ENCODE data around the gene C10orf71.

The C10orf71 gene, protein sequence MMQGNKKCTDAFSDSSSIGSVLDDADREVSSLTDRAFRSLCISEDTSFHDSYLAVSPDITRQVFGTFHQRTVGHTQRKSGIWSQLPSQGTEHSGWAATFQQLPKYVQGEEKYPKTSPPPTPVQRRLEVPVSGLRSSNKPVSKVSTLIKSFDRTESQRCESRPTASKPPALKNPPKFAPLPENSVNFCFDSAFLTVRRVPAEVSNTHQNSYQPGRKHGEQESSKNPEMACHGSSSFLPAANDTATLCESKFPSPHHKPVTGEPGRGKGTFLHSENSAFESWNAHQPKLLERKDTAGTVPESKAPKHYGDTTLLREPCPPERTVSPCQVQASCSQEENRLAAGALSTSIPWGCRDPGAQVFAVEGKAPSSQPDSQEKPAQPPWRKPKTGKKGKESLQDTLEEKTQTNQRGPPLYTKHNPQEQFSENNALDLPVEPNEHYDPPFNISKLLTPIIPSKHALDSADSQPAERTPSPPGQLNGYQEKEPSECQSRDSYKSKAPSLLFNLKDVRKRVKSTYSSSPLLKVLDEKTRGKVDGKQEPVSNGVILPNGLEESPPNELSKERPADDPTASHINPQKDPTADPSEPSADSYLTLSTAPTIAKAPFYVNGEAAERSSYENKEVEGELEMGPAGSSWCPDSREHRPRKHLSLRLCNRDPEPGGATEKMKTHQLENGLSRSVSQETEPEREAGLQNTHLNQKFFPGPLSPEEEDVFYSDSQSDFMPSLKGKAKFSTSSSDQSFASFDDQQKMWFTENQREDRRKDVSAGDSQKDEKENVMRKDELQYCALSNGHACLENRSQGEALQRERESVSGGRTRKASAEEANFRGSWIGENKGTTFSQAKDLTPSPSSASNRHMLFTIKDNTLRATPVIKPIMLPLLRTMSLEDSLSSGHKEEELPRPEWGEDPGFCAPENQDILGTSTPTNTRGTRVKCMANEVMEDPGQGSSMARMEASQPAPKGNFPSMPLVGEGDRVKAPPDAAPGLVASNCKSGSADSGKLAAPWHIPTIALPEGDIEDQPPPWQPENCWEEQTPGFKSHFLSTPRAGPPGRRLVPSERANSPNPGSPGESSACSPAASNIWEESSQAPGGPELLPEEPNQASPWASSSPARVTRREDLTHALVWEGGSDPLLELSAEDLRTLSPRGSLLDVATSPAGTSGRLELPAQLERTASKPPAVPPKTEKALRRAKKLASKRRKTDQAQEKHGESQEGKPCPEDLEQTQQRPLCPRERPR (N-terminal part only)

DNA sequence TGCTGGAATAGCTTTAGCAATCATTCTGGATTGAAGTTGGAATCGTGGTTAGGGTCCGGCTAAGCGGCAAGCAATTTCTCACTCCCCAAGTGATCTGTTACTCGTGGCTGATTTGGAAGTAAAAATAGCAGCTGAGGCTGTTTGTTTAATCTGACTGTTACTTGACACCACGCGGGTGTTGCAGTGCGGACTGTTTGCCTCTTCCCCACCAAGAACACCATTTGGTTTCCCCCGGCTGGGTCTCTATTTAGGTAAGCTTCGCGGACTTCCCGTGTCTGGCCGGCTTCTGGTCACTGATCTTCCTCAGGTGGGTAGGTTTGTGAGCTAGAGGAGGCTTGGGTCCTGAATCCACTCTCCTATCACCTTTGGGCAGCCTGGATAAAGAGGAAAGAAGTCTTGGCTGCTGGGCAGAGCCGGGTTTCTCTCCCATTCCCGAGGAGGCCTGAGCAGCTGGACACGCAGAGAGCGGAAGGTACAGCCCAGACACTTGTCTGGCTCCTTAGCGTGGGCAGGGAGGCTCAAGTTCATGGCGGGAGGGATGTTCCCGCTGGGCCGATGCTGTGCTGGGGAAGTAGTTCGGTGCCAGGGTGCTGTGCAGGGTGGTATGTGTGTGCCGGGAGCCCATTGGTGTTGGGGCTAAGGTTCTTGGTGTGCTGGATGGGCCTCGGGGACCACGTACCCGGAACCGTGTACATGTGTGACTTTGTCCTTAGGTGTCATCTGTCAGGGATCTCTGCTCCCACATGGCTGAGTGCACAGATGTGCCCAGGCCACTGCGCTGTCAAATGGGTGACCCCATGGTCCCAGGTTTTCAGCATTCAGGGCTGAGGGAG, at the start of gene C10orf71:
Gene C10orf71 (plus strand): TSS at position 188 of the 833 bp plus-strand sequence. CDS start 23,376 bp downstream, outside the sequence.
- Mint-ChIP-seq H3K27me3 (no peaks in the 10 kb centered on the region), H3K27ac (no peak within 1 kb of the TSS), H3K4me3 (no peak within 1 kb of the TSS), H3K9me3 (no peaks in the 10 kb centered on the region), H3K36me3 (ENCODE audit: low read depth) (no peaks in the 10 kb centered on the region), H3K4me1 (ENCODE audit: low read depth) (no peaks in the 10 kb centered on the region)
- DNase-seq, result no peak

DNA sequence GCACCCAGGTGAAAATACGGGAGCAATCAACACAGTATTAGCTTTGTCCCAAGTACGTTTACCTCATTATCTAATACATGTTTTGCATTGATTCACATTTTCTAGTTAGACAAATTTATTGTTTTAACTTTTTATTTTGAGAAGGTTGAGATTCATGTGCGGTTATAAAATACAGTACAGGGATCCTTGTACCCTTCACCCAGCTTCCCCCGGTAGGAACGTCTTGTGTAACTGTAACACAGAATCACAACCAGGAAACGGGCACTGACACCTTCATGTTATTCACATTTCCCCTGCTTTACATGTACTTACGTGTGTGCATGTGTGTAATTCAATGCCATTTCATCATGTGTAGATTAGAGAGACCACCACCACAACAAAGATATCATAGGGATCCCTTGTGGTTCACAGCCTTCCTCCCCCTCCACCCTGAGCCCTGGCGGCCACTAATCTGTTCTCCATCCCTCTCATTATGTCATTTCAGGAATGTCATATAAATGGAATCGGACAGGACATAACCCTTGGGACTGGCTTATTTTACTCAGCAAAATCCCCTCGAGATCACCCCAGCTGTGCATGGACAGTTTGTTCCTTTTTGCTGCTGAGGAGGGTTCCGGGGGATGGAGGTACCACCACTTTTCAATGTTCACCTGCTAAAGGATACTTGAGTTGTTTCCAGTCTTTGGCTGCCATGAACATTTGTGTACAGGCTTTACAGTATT, 46.5 kb upstream of the C10orf71 start:
- H3K27ac Mint-ChIP-seq, result no peak overlapping the region
- H3K27me3 Mint-ChIP-seq, result peaks cover 4% of the 10 kb centered on the region
- H3K4me3 Mint-ChIP-seq, result no peak overlapping the region
- DNase-seq, result no peak
- H3K4me1 Mint-ChIP-seq (ENCODE audit: low read depth), result peaks cover 10% of the 10 kb centered on the region
- no peaks in the 10 kb centered on the region for H3K36me3 Mint-ChIP-seq (ENCODE audit: low read depth)
- H3K9me3 Mint-ChIP-seq, result peaks cover 4% of the 10 kb centered on the region

DNA sequence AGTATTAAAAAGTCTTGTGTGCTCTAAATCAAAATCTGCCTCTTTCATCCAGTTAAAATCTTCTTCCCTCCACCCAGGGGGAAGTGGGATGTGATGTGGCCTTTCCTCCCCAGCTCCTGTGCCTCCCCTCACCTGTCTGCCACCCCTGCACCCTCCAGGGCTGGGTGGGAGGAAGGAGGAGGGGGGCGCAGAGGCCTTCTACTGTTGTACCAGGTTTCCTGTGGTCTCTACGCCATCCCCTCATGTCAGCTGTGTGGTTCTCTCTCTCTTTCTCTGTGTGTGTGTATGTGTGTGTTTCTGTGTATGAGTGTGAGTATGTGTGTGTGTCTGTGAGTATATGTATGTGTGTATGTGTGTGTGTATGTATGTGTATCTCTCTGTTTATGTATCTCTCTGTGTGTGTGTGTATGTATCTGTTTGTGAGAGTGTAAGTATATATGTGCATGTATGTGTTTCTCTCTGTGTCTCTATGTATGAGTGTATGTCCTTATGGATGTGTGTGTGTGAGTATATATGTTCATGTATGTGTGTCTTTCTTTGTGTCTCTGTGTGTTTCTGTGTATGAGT, 45.5 kb upstream of the C10orf71 start:
- Mint-ChIP-seq H3K4me1 (ENCODE audit: low read depth) (peaks cover 10% of the 10 kb centered on the region), H3K27me3 (peaks cover 4% of the 10 kb centered on the region), H3K36me3 (ENCODE audit: low read depth) (no peaks in the 10 kb centered on the region), H3K9me3 (no peaks in the 10 kb centered on the region), H3K4me3 (no peak overlapping the region), H3K27ac (no peak overlapping the region)
- no peak for DNase-seq

DNA sequence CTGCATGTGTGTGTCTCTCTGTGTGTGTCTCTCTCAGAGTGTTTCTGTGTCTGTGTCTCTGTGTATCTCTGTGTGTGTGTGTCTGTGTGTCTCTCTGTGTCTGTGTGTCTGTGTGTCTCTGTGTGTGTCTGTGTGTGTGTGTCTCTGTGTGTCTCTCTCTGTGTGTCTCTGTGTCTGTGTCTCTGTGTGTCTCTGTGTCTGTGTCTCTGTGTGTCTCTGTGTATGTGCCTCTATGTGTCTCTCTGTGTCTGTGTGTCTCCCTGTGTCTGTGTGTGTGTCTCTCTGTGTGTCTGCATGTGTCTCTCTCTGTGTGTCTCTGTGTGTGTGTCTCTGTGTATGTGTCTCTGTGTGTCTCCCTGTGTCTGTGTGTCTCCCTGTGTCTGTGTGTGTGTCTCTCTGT, 44.8 kb upstream of the C10orf71 start:
- no peaks in the 10 kb centered on the region for H3K9me3 Mint-ChIP-seq
- no peak overlapping the region for H3K27ac Mint-ChIP-seq
- no peak for DNase-seq
- no peak overlapping the region for H3K4me3 Mint-ChIP-seq
- H3K36me3 Mint-ChIP-seq (ENCODE audit: low read depth), result no peaks in the 10 kb centered on the region
- H3K4me1 Mint-ChIP-seq (ENCODE audit: low read depth), result peaks cover 10% of the 10 kb centered on the region
- peaks cover 4% of the 10 kb centered on the region for H3K27me3 Mint-ChIP-seq

DNA sequence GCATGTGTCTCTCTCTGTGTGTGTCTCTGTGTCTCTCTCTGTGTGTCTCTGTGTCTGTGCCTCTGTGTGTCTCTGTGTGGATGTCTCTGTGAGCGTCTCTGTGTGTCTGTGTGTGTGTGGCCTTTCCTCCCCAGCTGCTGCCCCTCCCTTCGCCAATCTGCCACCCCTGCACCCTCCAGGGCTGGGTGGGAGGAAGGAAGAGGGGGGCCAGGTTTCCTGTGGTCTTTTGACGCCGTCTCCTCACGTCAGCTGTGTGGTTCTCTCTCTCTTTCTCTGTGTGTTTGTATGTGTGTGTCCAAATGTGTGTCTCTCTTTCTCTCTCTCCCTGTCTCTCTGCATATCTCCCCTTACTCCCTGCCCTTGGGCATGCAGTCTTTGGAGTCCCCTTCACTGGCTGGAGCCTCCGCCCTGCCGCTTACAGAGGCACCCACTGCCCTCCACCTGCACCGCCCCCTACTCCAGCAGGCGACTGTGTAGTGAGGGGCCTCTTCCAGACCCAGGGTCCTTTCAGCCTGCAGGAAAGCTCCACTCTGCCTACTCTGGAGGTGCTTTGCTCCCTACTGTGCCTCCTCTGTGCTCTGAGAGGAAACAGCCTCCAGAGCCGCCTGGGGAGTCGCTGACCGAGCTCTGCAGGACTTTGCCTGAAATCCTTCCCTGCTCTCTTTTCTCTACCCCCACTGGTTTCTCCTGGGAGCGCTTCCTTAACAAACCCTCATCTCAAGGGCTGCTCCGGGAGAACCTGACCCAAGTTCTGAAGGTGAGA, 44.2 kb upstream of the C10orf71 start:
- no peaks in the 10 kb centered on the region for H3K36me3 Mint-ChIP-seq (ENCODE audit: low read depth)
- H3K27me3 Mint-ChIP-seq, result peaks cover 4% of the 10 kb centered on the region
- H3K4me1 Mint-ChIP-seq (ENCODE audit: low read depth), result peaks cover 10% of the 10 kb centered on the region
- no peaks in the 10 kb centered on the region for H3K9me3 Mint-ChIP-seq
- peak; percentile 49 for DNase-seq
- H3K4me3 Mint-ChIP-seq, result no peak overlapping the region
- no peak overlapping the region for H3K27ac Mint-ChIP-seq

DNA sequence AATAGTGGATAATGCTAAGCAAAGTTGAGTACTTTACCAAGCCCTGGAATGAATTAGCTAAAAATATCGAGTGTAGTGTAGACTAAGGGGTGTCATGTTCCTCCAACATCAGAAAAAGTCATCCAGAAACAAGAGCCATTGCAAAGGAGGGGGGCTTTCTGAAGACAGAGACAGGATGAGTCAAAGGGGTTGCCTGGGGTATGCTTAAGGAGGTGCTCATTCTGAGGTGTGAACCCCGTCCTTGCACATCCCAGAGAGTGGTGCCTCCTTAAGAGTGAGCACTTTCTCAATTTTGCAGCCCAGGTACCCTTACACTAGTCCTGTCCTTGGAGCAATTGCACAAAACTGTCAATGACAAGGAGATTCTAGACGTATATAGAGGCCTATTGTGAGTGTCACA, 43.1 kb upstream of the C10orf71 start:
- Mint-ChIP-seq H3K36me3 (ENCODE audit: low read depth) (no peaks in the 10 kb centered on the region), H3K4me1 (ENCODE audit: low read depth) (peaks cover 10% of the 10 kb centered on the region), H3K4me3 (no peak overlapping the region), H3K27me3 (peaks cover 8% of the 10 kb centered on the region), H3K9me3 (no peaks in the 10 kb centered on the region), H3K27ac (no peak overlapping the region)
- no peak for DNase-seq

DNA sequence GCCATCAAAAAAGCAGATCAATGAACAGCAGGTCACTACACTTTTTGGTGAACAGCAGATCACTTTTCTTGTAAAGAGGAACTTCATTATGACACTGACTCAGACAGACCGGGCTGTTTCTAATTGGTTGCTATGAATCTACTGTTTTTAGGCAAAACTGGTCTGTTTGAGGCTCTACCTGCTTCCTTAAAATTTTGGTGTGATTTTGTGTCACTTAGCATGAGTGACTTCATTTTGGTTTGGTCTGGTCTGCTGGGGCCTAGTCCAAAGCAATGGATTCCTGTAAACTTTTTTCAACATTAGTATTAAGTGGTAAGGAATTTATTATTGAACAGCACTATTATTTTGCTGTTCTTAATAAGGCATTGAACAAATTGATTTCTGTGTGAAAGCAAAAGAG, 41.8 kb upstream of the C10orf71 start:
- Mint-ChIP-seq H3K4me1 (ENCODE audit: low read depth) (peaks cover 6% of the 10 kb centered on the region), H3K36me3 (ENCODE audit: low read depth) (no peaks in the 10 kb centered on the region), H3K27ac (no peak overlapping the region), H3K4me3 (no peak overlapping the region), H3K9me3 (no peaks in the 10 kb centered on the region), H3K27me3 (peaks cover 13% of the 10 kb centered on the region)
- no peak for DNase-seq

DNA sequence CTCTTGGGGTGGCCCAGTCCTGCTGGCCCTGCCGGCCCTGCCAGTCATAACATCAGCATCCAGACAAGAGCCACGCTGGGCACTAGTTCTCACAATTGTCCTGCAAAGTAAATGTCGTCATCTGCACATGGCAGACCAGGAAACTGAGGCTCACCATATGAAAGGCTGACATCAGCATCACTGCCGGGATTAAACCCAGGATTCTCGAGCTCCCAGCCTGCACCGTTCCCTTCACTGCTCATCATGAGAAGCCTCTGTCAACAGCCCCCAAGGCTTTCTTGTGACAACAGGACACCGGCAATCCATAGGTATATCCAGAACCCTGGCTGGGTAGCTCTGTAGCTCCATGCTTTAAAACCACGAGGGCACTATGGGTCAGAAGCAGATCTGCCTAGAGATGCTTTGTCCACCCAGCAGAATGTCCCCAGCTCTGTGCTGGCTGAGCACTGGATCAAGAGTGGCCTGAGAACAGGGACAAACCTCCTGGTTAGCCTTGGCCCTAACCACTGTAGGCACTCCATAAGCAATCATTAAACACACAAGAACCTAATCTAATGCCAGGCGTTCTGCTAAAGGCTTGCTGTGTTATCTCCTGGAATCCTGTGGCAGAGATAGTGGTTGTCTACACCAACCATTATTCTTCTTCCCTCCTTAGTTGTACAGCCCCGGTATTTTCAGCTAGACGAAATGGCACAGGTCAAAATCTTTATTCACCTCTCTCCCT, 41.2 kb upstream of the C10orf71 start:
- Mint-ChIP-seq H3K27me3 (peaks cover 15% of the 10 kb centered on the region), H3K36me3 (ENCODE audit: low read depth) (no peaks in the 10 kb centered on the region), H3K9me3 (no peaks in the 10 kb centered on the region), H3K4me3 (no peak overlapping the region), H3K27ac (no peak overlapping the region), H3K4me1 (ENCODE audit: low read depth) (peaks cover 3% of the 10 kb centered on the region)
- DNase-seq, result no peak

DNA sequence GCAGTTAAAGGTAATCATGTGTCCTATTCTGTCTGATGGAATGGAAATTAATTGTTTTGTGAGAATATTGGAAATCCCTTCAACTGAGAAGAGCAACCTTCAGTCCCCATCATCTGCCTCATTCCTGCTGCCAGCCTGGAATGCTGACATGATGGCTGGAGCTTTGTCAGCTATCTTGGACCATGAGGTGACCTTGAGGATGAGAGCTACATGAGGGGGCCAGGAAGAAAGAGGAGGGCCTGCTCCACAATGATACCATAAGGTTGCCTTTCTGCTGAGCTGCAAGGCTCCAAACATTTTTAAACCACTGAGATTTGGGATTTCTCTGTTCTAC, 40.7 kb upstream of the C10orf71 start:
- no peaks in the 10 kb centered on the region for H3K9me3 Mint-ChIP-seq
- DNase-seq, result no peak
- H3K4me3 Mint-ChIP-seq, result no peak overlapping the region
- H3K4me1 Mint-ChIP-seq (ENCODE audit: low read depth), result peaks cover 3% of the 10 kb centered on the region
- H3K36me3 Mint-ChIP-seq (ENCODE audit: low read depth), result no peaks in the 10 kb centered on the region
- H3K27me3 Mint-ChIP-seq, result peaks cover 17% of the 10 kb centered on the region
- no peak overlapping the region for H3K27ac Mint-ChIP-seq

DNA sequence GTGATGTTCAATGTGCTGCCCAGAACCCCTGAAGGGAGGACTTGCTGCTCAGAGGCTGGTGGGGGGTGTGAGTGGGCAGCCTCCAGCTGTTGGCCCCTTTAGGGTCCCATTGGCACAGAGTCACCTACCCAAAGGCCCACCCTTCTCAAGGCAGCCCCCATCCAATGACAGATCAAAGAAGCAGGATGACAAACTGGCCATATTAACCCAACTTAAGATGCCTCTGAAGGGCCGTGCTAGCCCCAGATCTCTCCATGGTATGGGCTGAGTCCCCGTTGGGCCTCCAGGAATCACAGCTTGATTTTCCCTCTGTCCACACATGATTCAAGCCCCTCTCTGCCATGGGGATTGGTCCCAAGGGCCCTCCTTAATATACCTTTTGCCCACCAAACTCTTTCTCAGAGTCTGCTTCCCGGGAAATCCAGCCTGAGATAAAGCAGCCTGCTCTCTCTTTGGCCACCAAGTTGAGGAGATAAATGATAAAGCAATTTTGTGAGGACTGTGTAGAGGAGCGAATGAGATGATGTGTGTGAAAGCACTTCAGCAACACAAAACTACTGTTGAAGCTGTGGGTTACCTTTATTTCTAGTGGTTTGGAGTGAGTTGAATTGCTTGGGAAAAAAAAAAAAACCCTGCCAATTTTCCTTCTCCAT, 38.2 kb upstream of the C10orf71 start:
- no peak overlapping the region for H3K27ac Mint-ChIP-seq
- DNase-seq, result no peak
- H3K36me3 Mint-ChIP-seq (ENCODE audit: low read depth), result no peaks in the 10 kb centered on the region
- peaks cover 3% of the 10 kb centered on the region for H3K4me1 Mint-ChIP-seq (ENCODE audit: low read depth)
- peaks cover 10% of the 10 kb centered on the region for H3K9me3 Mint-ChIP-seq
- peaks cover 13% of the 10 kb centered on the region for H3K27me3 Mint-ChIP-seq
- no peak overlapping the region for H3K4me3 Mint-ChIP-seq

DNA sequence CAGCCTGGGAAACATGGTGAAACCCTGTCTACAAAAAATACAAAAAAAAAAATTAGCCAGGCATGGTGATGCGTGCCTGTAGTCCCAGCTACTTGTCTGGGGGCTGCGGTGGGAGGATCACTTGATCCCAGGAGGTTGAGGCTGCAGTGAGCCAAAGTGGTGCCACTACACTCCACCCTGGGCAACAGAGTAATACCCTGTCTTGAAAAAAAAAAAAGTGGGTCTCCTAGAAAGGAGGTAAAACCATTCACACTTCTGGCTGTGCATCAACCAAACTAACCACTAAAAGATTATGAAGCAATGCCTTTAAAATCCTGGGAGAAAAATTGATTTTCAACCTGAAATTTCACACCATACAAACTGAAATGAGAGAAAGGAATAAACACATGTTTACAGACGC, 35.4 kb upstream of the C10orf71 start:
- no peak overlapping the region for H3K27ac Mint-ChIP-seq
- H3K9me3 Mint-ChIP-seq, result peaks cover 21% of the 10 kb centered on the region
- H3K27me3 Mint-ChIP-seq, result peaks cover 13% of the 10 kb centered on the region
- H3K4me3 Mint-ChIP-seq, result no peak overlapping the region
- no peaks in the 10 kb centered on the region for H3K36me3 Mint-ChIP-seq (ENCODE audit: low read depth)
- no peaks in the 10 kb centered on the region for H3K4me1 Mint-ChIP-seq (ENCODE audit: low read depth)
- DNase-seq, result no peak

DNA sequence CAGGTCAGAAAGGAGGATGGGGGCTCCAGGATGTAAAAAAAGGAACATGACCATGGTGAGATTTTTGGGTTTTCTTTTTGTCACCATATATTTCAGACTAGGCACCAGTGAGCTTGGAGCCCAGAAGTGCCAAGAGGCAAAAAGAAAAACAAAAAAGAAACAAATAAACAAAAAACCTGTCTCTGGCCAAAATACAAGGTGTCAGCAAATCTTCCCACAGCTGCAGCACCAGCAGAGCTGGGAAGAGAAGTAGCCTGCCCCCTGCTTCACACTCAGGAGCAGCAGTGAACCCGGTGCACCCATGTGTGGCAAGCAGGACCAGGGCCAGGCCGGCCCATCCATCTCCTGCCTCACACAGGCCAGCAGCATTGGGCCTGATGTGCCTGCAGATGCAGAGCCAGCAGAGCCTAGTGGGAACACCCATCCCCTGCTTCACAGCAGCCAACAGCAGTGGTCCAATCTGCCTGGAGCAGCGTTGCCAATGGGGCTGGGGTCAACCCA, 34.7 kb upstream of the C10orf71 start:
- H3K4me1 Mint-ChIP-seq (ENCODE audit: low read depth), result no peaks in the 10 kb centered on the region
- no peaks in the 10 kb centered on the region for H3K36me3 Mint-ChIP-seq (ENCODE audit: low read depth)
- peaks cover 13% of the 10 kb centered on the region for H3K27me3 Mint-ChIP-seq
- no peak overlapping the region for H3K4me3 Mint-ChIP-seq
- DNase-seq, result no peak
- H3K27ac Mint-ChIP-seq, result no peak overlapping the region
- peaks cover 21% of the 10 kb centered on the region for H3K9me3 Mint-ChIP-seq

Data from activated T-cell treated with anti-CD3 and anti-CD28 coated beads, Interleukin-2, amount 50 U/mL, for 24 hours (primary cell).